OCI-M1 (cell line): ENCODE data around the gene SLC25A21.

ENCODE experiments used
- DNase-seq: peaks from one replicate; lab custom pipeline; 2025; lab: John Stamatoyannopoulos, UW

SLC25A21 gene

GRCh38 chr14:36661506-36662257 lies 510.7 kb downstream of the SLC25A21 start, which contains the start of gene PAX9:
Gene PAX9, plus strand, starts transcription at chr14:36661860. Its CDS starts 230 bp downstream, at chr14:36662090.
- peak; percentile 93 for DNase-seq

- DNase-seq, result no peak
Measured at GRCh38 chr14:36660736-36661505, 511.5 kb downstream of the SLC25A21 start.

GRCh38 chr14:36659822-36660735 lies 512.3 kb downstream of the SLC25A21 start:
- no peak for DNase-seq

- no peak for DNase-seq
Measured at GRCh38 chr14:36659010-36659821, 513.2 kb downstream of the SLC25A21 start.

GRCh38 chr14:36658123-36659009 lies 514.0 kb downstream of the SLC25A21 start:
- no peak for DNase-seq

GRCh38 chr14:36657399-36658122 lies 514.8 kb downstream of the SLC25A21 start:
- no peak for DNase-seq

GRCh38 chr14:36656687-36657398 lies 515.6 kb downstream of the SLC25A21 start:
- no peak for DNase-seq

- DNase-seq, result peak; percentile 25
Measured at GRCh38 chr14:36655963-36656686, 516.3 kb downstream of the SLC25A21 start.

- DNase-seq, result no peak
Measured at GRCh38 chr14:36655571-36655962, 516.8 kb downstream of the SLC25A21 start.

GRCh38 chr14:36654794-36655381 lies 517.5 kb downstream of the SLC25A21 start:
- no peak for DNase-seq

- DNase-seq, result no peak
Measured at GRCh38 chr14:36653962-36654793, 518.2 kb downstream of the SLC25A21 start.

GRCh38 chr14:36653413-36653812 lies 519.0 kb downstream of the SLC25A21 start:
- DNase-seq, result no peak

GRCh38 chr14:36652542-36653201 lies 519.7 kb downstream of the SLC25A21 start:
- DNase-seq, result no peak

GRCh38 chr14:36649872-36650650 lies 522.3 kb downstream of the SLC25A21 start:
- no peak for DNase-seq
